WTC11 (cell line): Measurements from ENCODE around the gene KCNJ16. TPM values are rescaled to one million over a fixed set of nuclear protein-coding genes. Genes with fewer than 3 reads are reported as not detected.

Experiments used
- ATAC-seq: fragments of 200-7000 bp; cut with Tn5 transposase; 2 replicates; pipeline ENCODE4 v1.10.0; 2021; ENCODE audit warnings: mild to moderate bottlenecking, moderate library complexity
- CTCF ChIA-PET: fragments of 300-600 bp; sonication (Branson Sonifier 250); formaldehyde crosslinking; loops from one replicate; lab custom pipeline; 2021; ENCODE audit warnings: antibody characterized with exemption; lab: Charles Lee
- POLR2A ChIA-PET: fragments of 350-600 bp; sonication (Branson Sonifier 250); formaldehyde crosslinking; loops from one replicate; lab custom pipeline; 2021; ENCODE audit warnings: antibody characterized with exemption; lab: Charles Lee
- DNase-seq: peaks from one replicate; pipeline ENCODE4 v3.0.0; 2021; ENCODE audit warnings: low spot score
- H3K27ac Mint-ChIP-seq: 2 replicates; pipeline ENCODE4 v1.8.0; 2021; ENCODE audit warnings: mixed read lengths
- H3K27me3 Mint-ChIP-seq: 2 replicates; pipeline ENCODE4 v1.8.0; 2021; ENCODE audit warnings: low read depth, mild to moderate bottlenecking, moderate library complexity, mixed read lengths
- H3K36me3 Mint-ChIP-seq: 2 replicates; pipeline ENCODE4 v1.8.0; 2021; ENCODE audit warnings: mixed read lengths
- H3K4me1 Mint-ChIP-seq: 2 replicates; pipeline ENCODE4 v1.8.0; 2022; ENCODE audit warnings: mixed read lengths
- H3K4me3 Mint-ChIP-seq: 2 replicates; pipeline ENCODE4 v1.8.0; 2021; ENCODE audit warnings: mild to moderate bottlenecking, moderate library complexity, mixed read lengths
- H3K9me3 Mint-ChIP-seq: 2 replicates; pipeline ENCODE4 v1.8.0; 2021; ENCODE audit warnings: mixed read lengths
- ATF3 ChIP-seq: sonication (generic); formaldehyde crosslinking; conservative IDR thresholded peaks from 2 replicates; pipeline ENCODE4 v1.8.1; 2022; ENCODE audit warnings: mild to moderate bottlenecking, missing genetic modification reagents
- CDX4 ChIP-seq: fragments of 250-450 bp; sonication (Bioruptor Pico); IDR thresholded peaks from 2 replicates; pipeline ENCODE4 v1.9.0; 2021; ENCODE audit warnings: moderate library complexity, mild to moderate bottlenecking, inconsistent platforms, borderline replicate concordance
- ELF4 ChIP-seq: sonication (generic); formaldehyde crosslinking; IDR thresholded peaks from 2 replicates; pipeline ENCODE4 v1.8.1; 2022; ENCODE audit warnings: low read depth, mild to moderate bottlenecking, moderate library complexity, missing genetic modification reagents
- ETV6 ChIP-seq: sonication (generic); formaldehyde crosslinking; IDR thresholded peaks from 2 replicates; pipeline ENCODE4 v1.8.1; 2022; ENCODE audit warnings: mild to moderate bottlenecking, missing genetic modification reagents
- HMGA2 ChIP-seq: fragments of 250-450 bp; sonication (Bioruptor Pico); IDR thresholded peaks from 2 replicates; pipeline ENCODE4 v1.4.0; 2021; ENCODE audit warnings: mild to moderate bottlenecking, moderate library complexity
- MAX ChIP-seq: sonication (generic); formaldehyde crosslinking; IDR thresholded peaks from 2 replicates; pipeline ENCODE4 v1.8.0; 2022; ENCODE audit warnings: mild to moderate bottlenecking, missing genetic modification reagents
- MYBL2 ChIP-seq: sonication (generic); formaldehyde crosslinking; IDR thresholded peaks from 2 replicates; pipeline ENCODE4 v1.8.1; 2023; ENCODE audit warnings: mild to moderate bottlenecking, moderate library complexity, missing genetic modification reagents
- PRDM15 ChIP-seq: sonication (generic); formaldehyde crosslinking; IDR thresholded peaks from 2 replicates; pipeline ENCODE4 v1.8.0; 2022; ENCODE audit warnings: missing genetic modification reagents
- RELA ChIP-seq: sonication (generic); formaldehyde crosslinking; IDR thresholded peaks from 2 replicates; pipeline ENCODE4 v1.8.1; 2022; ENCODE audit warnings: missing genetic modification reagents, mild to moderate bottlenecking, borderline replicate concordance
- SP1 ChIP-seq: sonication (generic); formaldehyde crosslinking; conservative IDR thresholded peaks from 2 replicates; pipeline ENCODE4 v1.8.1; 2022; ENCODE audit warnings: missing genetic modification reagents
- TP53 ChIP-seq: sonication (generic); formaldehyde crosslinking; IDR thresholded peaks from 2 replicates; pipeline ENCODE4 v1.8.1; 2023; ENCODE audit warnings: mild to moderate bottlenecking, missing genetic modification reagents
- ZBTB43 ChIP-seq: sonication (generic); formaldehyde crosslinking; IDR thresholded peaks from 2 replicates; pipeline ENCODE4 v1.8.1; 2023; ENCODE audit warnings: mild to moderate bottlenecking, missing genetic modification reagents
- ZNF138 ChIP-seq: sonication (generic); formaldehyde crosslinking; conservative IDR thresholded peaks from 2 replicates; pipeline ENCODE4 v1.8.1; 2022; ENCODE audit warnings: mild to moderate bottlenecking, moderate library complexity, missing genetic modification reagents
- ZNF423 ChIP-seq: fragments of 250-450 bp; sonication (Bioruptor Pico); IDR thresholded peaks from 2 replicates; pipeline ENCODE4 v2.1.2; 2022; ENCODE audit warnings: mild to moderate bottlenecking, moderate library complexity
- ZNF532 ChIP-seq: fragments of 250-450 bp; sonication (Bioruptor Pico); IDR thresholded peaks from 2 replicates; pipeline ENCODE4 v1.9.0; 2021; ENCODE audit warnings: mild to moderate bottlenecking, borderline replicate concordance
- total RNA-seq: library from RNA; stranded (reverse); gene quantifications from 3 replicates; pipeline ENCODE4 v1.2.3, GENCODE V29; 2021

KCNJ16 gene
- total RNA-seq, 1 experiment from 2014 or later: not detected

- TF ChIP-seq CDX4 (CRISPR knock-in tag): no peak
- no peak for TF ChIP-seq PRDM15 (CRISPR knock-in tag)
- TF ChIP-seq MAX: no peak
- TF ChIP-seq ZNF532 (CRISPR knock-in tag): no peak
- no peak for TF ChIP-seq ELF4
- no peak for TF ChIP-seq TP53 (CRISPR knock-in tag)
- no peak for TF ChIP-seq ETV6 (CRISPR knock-in tag)
- no peak for TF ChIP-seq SP1 (CRISPR knock-in tag)
- no peak for TF ChIP-seq ATF3 (CRISPR knock-in tag)
- TF ChIP-seq, all 79 proteins: peak for 0
Observed at GRCh38 chr17:70134777-70135176, 59.8 kb downstream of the KCNJ16 start (continued).

GRCh38 chr17:70136131-70136530, 61.1 kb downstream of the KCNJ16 start:
- H3K9me3 Mint-ChIP-seq: peaks cover 12% of the 10 kb centered on the region
- POLR2A ChIA-PET: no interaction called here
- CTCF ChIA-PET: interaction anchor here (0.7 kb wide), 1 partner anchor 529 kb away, joined by 3 read pairs; no protein-coding TSS in a partner anchor
- no peak overlapping the region for H3K4me3 Mint-ChIP-seq
- H3K27me3 Mint-ChIP-seq: no peaks in the 10 kb centered on the region
- H3K27ac Mint-ChIP-seq: no peak overlapping the region
- H3K36me3 Mint-ChIP-seq: no peaks in the 10 kb centered on the region
- no peak for ATAC-seq
- TF ChIP-seq HMGA2 (CRISPR knock-in tag): no peak
- TF ChIP-seq RELA: no peak
- TF ChIP-seq ETV6 (CRISPR knock-in tag): no peak
- TF ChIP-seq PRDM15 (CRISPR knock-in tag): no peak
- no peak for TF ChIP-seq ZNF138 (CRISPR knock-in tag)
- no peak for TF ChIP-seq MYBL2 (CRISPR knock-in tag)
- TF ChIP-seq ZNF423 (CRISPR knock-in tag): no peak
- no peak for TF ChIP-seq ZBTB43 (CRISPR knock-in tag)
- no peak for DNase-seq
- H3K4me1 Mint-ChIP-seq: peaks cover 14% of the 10 kb centered on the region
